ENCODE measurements around the gene EZH2.

DNA sequence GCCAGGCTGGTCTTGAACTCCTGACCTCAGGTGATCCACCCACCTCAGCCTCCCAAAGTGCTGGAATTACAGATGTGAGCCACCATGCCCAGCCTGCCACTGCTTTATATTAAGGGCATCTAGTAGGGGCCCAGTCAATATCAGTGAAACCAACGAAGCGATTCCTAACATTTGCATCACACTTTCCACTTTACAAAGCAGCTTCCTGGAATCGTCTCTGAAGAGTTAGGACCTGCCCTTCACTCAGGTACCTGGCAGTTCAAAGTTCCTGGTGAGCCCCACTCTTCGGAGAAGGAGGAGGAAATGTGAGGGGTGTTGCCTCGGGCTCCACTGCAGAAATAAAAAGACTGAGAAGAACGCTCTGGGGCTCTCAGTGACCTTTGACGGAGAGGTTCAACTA, 31.1 kb upstream of the EZH2 start:
- TF ChIP-seq POLR2A (IDR thresholded peaks at IDR 0.05) (no peak), POLR2AphosphoS5 (IDR thresholded peaks at IDR 0.05) (no peak), EP300 (IDR thresholded peaks at IDR 0.05; ENCODE audit: low read depth) (no peak)
- TF ChIP-seq, protein P1, sequence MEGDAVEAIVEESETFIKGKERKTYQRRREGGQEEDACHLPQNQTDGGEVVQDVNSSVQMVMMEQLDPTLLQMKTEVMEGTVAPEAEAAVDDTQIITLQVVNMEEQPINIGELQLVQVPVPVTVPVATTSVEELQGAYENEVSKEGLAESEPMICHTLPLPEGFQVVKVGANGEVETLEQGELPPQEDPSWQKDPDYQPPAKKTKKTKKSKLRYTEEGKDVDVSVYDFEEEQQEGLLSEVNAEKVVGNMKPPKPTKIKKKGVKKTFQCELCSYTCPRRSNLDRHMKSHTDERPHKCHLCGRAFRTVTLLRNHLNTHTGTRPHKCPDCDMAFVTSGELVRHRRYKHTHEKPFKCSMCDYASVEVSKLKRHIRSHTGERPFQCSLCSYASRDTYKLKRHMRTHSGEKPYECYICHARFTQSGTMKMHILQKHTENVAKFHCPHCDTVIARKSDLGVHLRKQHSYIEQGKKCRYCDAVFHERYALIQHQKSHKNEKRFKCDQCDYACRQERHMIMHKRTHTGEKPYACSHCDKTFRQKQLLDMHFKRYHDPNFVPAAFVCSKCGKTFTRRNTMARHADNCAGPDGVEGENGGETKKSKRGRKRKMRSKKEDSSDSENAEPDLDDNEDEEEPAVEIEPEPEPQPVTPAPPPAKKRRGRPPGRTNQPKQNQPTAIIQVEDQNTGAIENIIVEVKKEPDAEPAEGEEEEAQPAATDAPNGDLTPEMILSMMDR (IDR thresholded peaks at IDR 0.05): no peak

Data from transverse colon (tissue), 4 donors.